Trophoblast cell (in vitro differentiated cells and primary cell): ENCODE measurements around the gene ZDHHC14.

Experiments used
- DNase-seq, 2 donors: peaks; one replicate each; pipeline ENCODE4 v3.0.0-alpha.2; 2016
- H2AFZ ChIP-seq: 2 replicates; pipeline ENCODE4 v1.6.1; 2013; ENCODE audit warnings: low read length, moderate library complexity, mild to moderate bottlenecking; ENCODE audit not compliant: insufficient read depth, poor library complexity
- H2AK5ac ChIP-seq: 2 replicates; pipeline ENCODE4 v1.6.1; 2013; ENCODE audit warnings: mild to moderate bottlenecking, low read length
- H2BK120ac ChIP-seq: 2 replicates; pipeline ENCODE4 v1.6.1; 2013; ENCODE audit warnings: low read length, mild to moderate bottlenecking, moderate library complexity; ENCODE audit not compliant: insufficient read depth, poor library complexity
- H2BK12ac ChIP-seq: 2 replicates; pipeline ENCODE4 v1.6.1; 2013; ENCODE audit warnings: mild to moderate bottlenecking, low read length, moderate library complexity
- H2BK5ac ChIP-seq: 2 replicates; pipeline ENCODE4 v1.6.1; 2013; ENCODE audit warnings: low read length, low read depth, moderate library complexity, mild to moderate bottlenecking; ENCODE audit not compliant: poor library complexity
- H3K14ac ChIP-seq: 2 replicates; pipeline ENCODE4 v1.6.1; 2013; ENCODE audit warnings: mild to moderate bottlenecking, low read length
- H3K18ac ChIP-seq: 2 replicates; pipeline ENCODE4 v1.6.1; 2013; ENCODE audit warnings: mild to moderate bottlenecking, low read length
- H3K23ac ChIP-seq: 2 replicates; pipeline ENCODE4 v1.6.1; 2013; ENCODE audit warnings: low read length
- H3K27ac ChIP-seq: 2 replicates; pipeline ENCODE4 v1.5.1; 2013; ENCODE audit warnings: low read depth, mild to moderate bottlenecking, inconsistent platforms, low read length, moderate library complexity
- H3K27me3 ChIP-seq: 2 replicates; pipeline ENCODE4 v1.6.1; 2013; ENCODE audit warnings: inconsistent platforms, mild to moderate bottlenecking, low read length, moderate library complexity; ENCODE audit not compliant: insufficient read depth
- H3K36me3 ChIP-seq, 2 experiments: 1 replicate in 1 of 2; 2 replicates in 1 of 2; pipeline ENCODE4 v1.6.1; 2013; ENCODE audit warnings: low read length in 2 of 2, mild to moderate bottlenecking in 2 of 2, moderate library complexity in 1 of 2; ENCODE audit not compliant: insufficient read depth in 2 of 2, control insufficient read depth in 1 of 2
- H3K4ac ChIP-seq: 2 replicates; pipeline ENCODE4 v1.6.1; 2013; ENCODE audit warnings: low read depth, mild to moderate bottlenecking, low read length, moderate library complexity
- H3K4me1 ChIP-seq, 2 experiments: 1 replicate in 1 of 2; 2 replicates in 1 of 2; pipeline ENCODE4 v1.6.1; 2013; ENCODE audit warnings: low read length in 2 of 2, mild to moderate bottlenecking in 2 of 2, moderate library complexity in 1 of 2; ENCODE audit not compliant: insufficient read depth in 2 of 2, control insufficient read depth in 1 of 2
- H3K4me2 ChIP-seq: 2 replicates; pipeline ENCODE4 v1.6.1; 2013; ENCODE audit warnings: inconsistent platforms, mild to moderate bottlenecking, low read length, moderate library complexity
- H3K4me3 ChIP-seq: 2 replicates; pipeline ENCODE4 v1.5.1; 2013; ENCODE audit warnings: mild to moderate bottlenecking, low read depth, low read length, inconsistent platforms
- H3K79me1 ChIP-seq: one replicate; pipeline ENCODE4 v1.6.1; 2013; ENCODE audit warnings: low read length
- H3K79me2 ChIP-seq: 2 replicates; pipeline ENCODE4 v1.6.1; 2013; ENCODE audit warnings: low read length, mild to moderate bottlenecking; ENCODE audit not compliant: control insufficient read depth, insufficient read depth, poor library complexity
- H3K9ac ChIP-seq: 2 replicates; pipeline ENCODE4 v1.6.1; 2013; ENCODE audit warnings: mild to moderate bottlenecking, low read length
- H3K9me3 ChIP-seq: 2 replicates; pipeline ENCODE4 v1.6.1; 2013; ENCODE audit warnings: low read depth, mild to moderate bottlenecking, control low read depth, inconsistent platforms, low read length; ENCODE audit not compliant: insufficient read depth
- H4K12ac ChIP-seq: 2 replicates; pipeline ENCODE4 v1.6.1; 2013; ENCODE audit warnings: low read depth, mild to moderate bottlenecking, low read length, moderate library complexity
- H4K8ac ChIP-seq: 2 replicates; pipeline ENCODE4 v1.6.1; 2013; ENCODE audit warnings: low read depth, mild to moderate bottlenecking, low read length, moderate library complexity
- H4K91ac ChIP-seq: one replicate; pipeline ENCODE4 v1.6.1; 2013; ENCODE audit warnings: low read depth, mild to moderate bottlenecking, low read length, moderate library complexity
- WGBS: extraction: QIAGEN DNeasy Blood & Tissue Kit; methylation state at CpG from one replicate; pipeline ENCODE4 v1.1.7; 2013; ENCODE audit warnings: missing lambda C conversion rate; ENCODE audit not compliant: insufficient read length, insufficient coverage; ENCODE audit errors: extremely low coverage; 5-methylcytosine and 5-hydroxymethylcytosine counted together

The ZDHHC14 gene

GRCh38 chr6:157343732-157344131, 37.3 kb upstream of the ZDHHC14 start:
- no peak overlapping the region for H3K4ac ChIP-seq
- H3K79me2 ChIP-seq, result no peaks in the 10 kb centered on the region
- H3K4me3 ChIP-seq, result no peak overlapping the region
- peaks cover 0 to 6% of the 10 kb centered on the region in 2 experiments for H3K4me1 ChIP-seq
- no peak overlapping the region for H2BK5ac ChIP-seq
- no peaks in the 10 kb centered on the region for H3K79me1 ChIP-seq
- H2AFZ ChIP-seq, result no peak overlapping the region
- no peak overlapping the region for H4K91ac ChIP-seq
- no peak overlapping the region for H3K4me2 ChIP-seq
- H3K9me3 ChIP-seq, result no peaks in the 10 kb centered on the region
- no peak overlapping the region for H3K23ac ChIP-seq
- H4K12ac ChIP-seq, result no peak overlapping the region
- no peak overlapping the region for H3K14ac ChIP-seq
- no peak overlapping the region for H3K18ac ChIP-seq
- H2BK120ac ChIP-seq, result no peak overlapping the region
- WGBS, result no CpG with 5 or more reads among the region's 4 CpGs
- H4K8ac ChIP-seq, result no peak overlapping the region
- H2BK12ac ChIP-seq, result no peak overlapping the region
- H3K27me3 ChIP-seq, result no peaks in the 10 kb centered on the region
- H3K27ac ChIP-seq, result no peak overlapping the region
- DNase-seq, result peak in 1 of 2 donors; percentile 46
- no peaks in the 10 kb centered on the region for H3K36me3 ChIP-seq
- H2AK5ac ChIP-seq, result no peak overlapping the region
- no peak overlapping the region for H3K9ac ChIP-seq

DNA sequence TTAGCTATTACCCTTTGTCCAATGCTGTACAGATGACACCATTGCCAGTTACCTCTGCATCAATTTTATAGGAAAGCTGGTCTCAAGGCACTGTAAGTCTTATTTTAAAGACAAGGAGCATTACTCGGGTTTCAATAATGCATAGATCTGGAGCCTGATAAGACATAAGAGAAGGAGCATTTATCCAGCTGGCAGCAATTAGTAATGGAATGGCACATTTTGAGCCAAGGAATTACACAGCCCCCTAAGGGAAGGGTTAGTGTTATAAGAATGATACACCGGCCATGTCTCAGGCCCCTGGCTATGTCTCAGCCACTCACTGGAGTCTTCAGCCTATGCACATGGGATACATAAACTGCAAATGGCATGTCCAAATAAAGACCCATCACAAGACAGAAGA, 34.6 kb upstream of the ZDHHC14 start:
- Histone ChIP-seq H2BK120ac (no peak overlapping the region), H4K8ac (no peak overlapping the region), H2BK5ac (no peak overlapping the region), H2AK5ac (no peak overlapping the region), H3K79me2 (no peaks in the 10 kb centered on the region), H3K4me3 (no peak overlapping the region), H3K27me3 (no peaks in the 10 kb centered on the region), H3K27ac (no peak overlapping the region), H3K79me1 (no peaks in the 10 kb centered on the region), H3K18ac (no peak overlapping the region), H3K23ac (no peak overlapping the region), H3K4ac (no peak overlapping the region), H3K9me3 (no peaks in the 10 kb centered on the region), H3K4me2 (no peak overlapping the region), H3K14ac (no peak overlapping the region), H2AFZ (no peak overlapping the region), H4K91ac (no peak overlapping the region), H3K4me1 (peaks cover 0 to 6% of the 10 kb centered on the region in 2 experiments), H2BK12ac (no peak overlapping the region), H4K12ac (no peak overlapping the region), H3K9ac (no peak overlapping the region), H3K36me3 (no peaks in the 10 kb centered on the region)
- DNase-seq, result no peak
- no CpG with 5 or more reads among the region's 2 CpGs for WGBS

DNA sequence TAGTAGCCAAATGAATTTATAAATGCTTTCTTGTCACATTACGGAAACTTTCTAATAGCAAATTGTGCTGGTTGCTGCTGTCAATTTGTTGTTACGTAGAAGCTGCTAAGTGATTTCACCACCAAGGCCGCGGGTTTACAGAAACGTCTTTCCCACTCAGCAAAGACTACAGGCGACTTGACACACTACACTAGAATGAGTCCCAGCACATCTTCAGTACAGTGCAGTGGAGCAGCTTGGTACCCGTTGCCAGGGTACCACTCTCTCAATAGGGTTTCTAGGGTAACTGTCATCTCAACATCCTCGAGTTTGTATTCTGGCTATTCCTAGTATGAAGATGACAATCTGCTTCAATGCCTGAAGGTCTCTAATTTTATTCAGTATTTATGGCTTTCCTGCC, 22.7 kb upstream of the ZDHHC14 start:
- Histone ChIP-seq H3K9ac (no peak overlapping the region), H4K8ac (no peak overlapping the region), H3K27me3 (no peaks in the 10 kb centered on the region), H3K79me1 (no peaks in the 10 kb centered on the region), H3K4ac (no peak overlapping the region), H2AFZ (no peak overlapping the region), H4K91ac (no peak overlapping the region), H3K36me3 (no peaks in the 10 kb centered on the region), H3K9me3 (no peaks in the 10 kb centered on the region), H3K79me2 (no peaks in the 10 kb centered on the region), H2BK5ac (no peak overlapping the region), H2BK12ac (no peak overlapping the region), H3K4me3 (no peak overlapping the region), H3K18ac (no peak overlapping the region), H3K14ac (no peak overlapping the region), H2BK120ac (no peak overlapping the region), H2AK5ac (no peak overlapping the region), H3K23ac (no peak overlapping the region), H4K12ac (no peak overlapping the region), H3K27ac (no peak overlapping the region), H3K4me1 (no peaks in the 10 kb centered on the region), H3K4me2 (no peak overlapping the region)
- whole genome bisulfite sequencing, result no CpG with 5 or more reads among the region's 8 CpGs
- no peak for DNase-seq

DNA sequence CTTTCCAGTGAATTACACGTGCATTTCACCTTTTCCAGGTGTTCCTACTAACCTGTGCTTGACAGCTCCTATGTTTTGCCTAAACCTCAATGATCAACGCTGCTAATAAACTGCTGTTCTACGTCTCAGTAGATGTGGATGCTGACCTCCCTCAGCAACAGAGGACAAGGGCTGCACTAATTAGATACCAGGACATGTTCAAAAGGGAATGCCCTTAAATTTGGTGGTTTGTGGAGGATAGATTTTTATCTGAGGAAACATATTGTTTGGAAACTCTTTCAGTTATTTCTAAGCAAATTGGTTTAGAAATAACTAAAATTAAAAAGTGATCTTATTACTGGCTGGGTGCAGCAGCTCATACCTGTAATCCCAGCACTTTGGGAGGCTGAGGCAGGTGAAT, 19.1 kb upstream of the ZDHHC14 start:
- no peaks in the 10 kb centered on the region for H3K79me2 ChIP-seq
- H2BK120ac ChIP-seq, result no peak overlapping the region
- H3K18ac ChIP-seq, result no peak overlapping the region
- no peaks in the 10 kb centered on the region for H3K79me1 ChIP-seq
- H2BK5ac ChIP-seq, result no peak overlapping the region
- H3K27ac ChIP-seq, result no peak overlapping the region
- no peaks in the 10 kb centered on the region for H3K4me1 ChIP-seq
- no CpG with 5 or more reads among the region's 3 CpGs for WGBS
- DNase-seq, result no peak
- no peak overlapping the region for H3K9ac ChIP-seq
- no peak overlapping the region for H2AFZ ChIP-seq
- H3K4me2 ChIP-seq, result no peak overlapping the region
- H2BK12ac ChIP-seq, result no peak overlapping the region
- no peaks in the 10 kb centered on the region for H3K27me3 ChIP-seq
- H3K23ac ChIP-seq, result no peak overlapping the region
- H2AK5ac ChIP-seq, result no peak overlapping the region
- no peak overlapping the region for H4K91ac ChIP-seq
- no peak overlapping the region for H4K8ac ChIP-seq
- H3K4me3 ChIP-seq, result no peak overlapping the region
- H4K12ac ChIP-seq, result no peak overlapping the region
- H3K14ac ChIP-seq, result no peak overlapping the region
- H3K36me3 ChIP-seq, result peaks cover 0 to 2% of the 10 kb centered on the region in 2 experiments
- H3K4ac ChIP-seq, result no peak overlapping the region
- no peaks in the 10 kb centered on the region for H3K9me3 ChIP-seq
